Activated B cell treated with CpG ODN at 0.5 μM for 24 hours (primary cell): ENCODE measurements around the gene PTCH2. TPM values are rescaled to one million over a fixed set of nuclear protein-coding genes. Genes with fewer than 3 reads are reported as not detected.
"Not testable (repeated sequence)": the region's sequence is repeated elsewhere in the genome, so short reads cannot be mapped to it uniquely, and the experiment has no call there.

Source experiments
- ATAC-seq: fragments of 200-7000 bp; cut with Tn5 transposase; one replicate; pipeline ENCODE4 v1.10.0; 2021; ENCODE audit warnings: low read depth, mild to moderate bottlenecking, moderate library complexity
- CTCF ChIA-PET: fragments of 350-600 bp; sonication (Branson Sonifier 250); formaldehyde crosslinking; loops from one replicate; lab custom pipeline; 2021; ENCODE audit warnings: antibody characterized with exemption; lab: Charles Lee
- POLR2A ChIA-PET: fragments of 350-600 bp; sonication (Branson Sonifier 250); formaldehyde crosslinking; loops from one replicate; lab custom pipeline; 2021; ENCODE audit warnings: antibody characterized with exemption; lab: Charles Lee
- DNase-seq: peaks from one replicate; pipeline ENCODE4 v3.0.0; 2022
- H3K27ac Mint-ChIP-seq: one replicate; pipeline ENCODE4 v1.8.0; 2020; ENCODE audit warnings: mixed read lengths
- H3K27me3 Mint-ChIP-seq: one replicate; pipeline ENCODE4 v1.8.0; 2021; ENCODE audit warnings: mixed read lengths
- H3K36me3 Mint-ChIP-seq: one replicate; pipeline ENCODE4 v1.8.0; 2021; ENCODE audit warnings: low read depth, mixed read lengths
- H3K4me1 Mint-ChIP-seq: one replicate; pipeline ENCODE4 v1.8.0; 2021; ENCODE audit warnings: mixed read lengths
- H3K4me3 Mint-ChIP-seq: one replicate; pipeline ENCODE4 v1.8.0; 2020; ENCODE audit warnings: mild to moderate bottlenecking, mixed read lengths
- H3K9me3 Mint-ChIP-seq: one replicate; pipeline ENCODE4 v1.8.0; 2020; ENCODE audit warnings: mixed read lengths
- intact Hi-C: fragments of 100-400 bp; cut with micrococcal nuclease; formaldehyde crosslinking; loops from one replicate; pipeline ENCODE4 v1.15.1; 2024
- total RNA-seq: library from RNA; stranded (reverse); gene quantifications from 2 replicates; pipeline ENCODE4 v1.2.3, GENCODE V29; 2022
- TF ChIP-seq, protein P1 (sequence below): fragments of 200-600 bp; IDR thresholded peaks from one replicate; pipeline ENCODE4 v1.8.0; 2022; ENCODE audit warnings: antibody characterized with exemption, mild to moderate bottlenecking

Gene PTCH2
- total RNA-seq, 1 donor from 2014 or later: 1.2 TPM

DNA sequence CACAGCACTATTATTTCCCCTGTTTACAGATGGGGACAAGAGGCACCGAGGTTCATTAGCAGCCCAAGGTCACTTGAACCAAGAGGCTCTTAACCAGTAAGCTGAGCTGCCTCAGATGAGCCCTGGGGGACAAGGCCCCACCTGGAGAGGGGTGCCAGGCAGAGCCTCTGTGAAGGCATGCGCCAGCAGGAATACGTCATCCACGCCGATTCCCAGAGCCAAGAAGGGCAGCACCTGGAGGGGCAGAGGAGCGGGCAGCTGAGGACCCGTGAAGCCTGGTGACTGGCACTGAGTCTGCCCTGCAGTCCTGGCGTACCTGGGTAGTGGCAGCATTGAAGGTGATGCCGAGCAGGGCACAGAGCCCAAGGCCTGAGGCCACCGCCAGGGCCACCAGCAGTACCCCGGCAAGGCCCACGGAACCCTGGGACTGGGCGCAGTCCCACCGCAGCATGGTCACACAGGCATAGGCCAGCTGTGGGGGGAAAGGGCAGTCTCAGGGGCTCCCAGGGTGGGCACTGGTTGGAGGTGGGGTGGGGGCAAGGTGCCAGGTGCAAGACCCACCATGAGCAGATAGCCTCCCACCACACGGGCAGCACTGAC, 14.1 kb downstream of the PTCH2 start:
- H3K27me3 Mint-ChIP-seq: no peaks in the 10 kb centered on the region
- no peak overlapping the region for H3K27ac Mint-ChIP-seq

DNA sequence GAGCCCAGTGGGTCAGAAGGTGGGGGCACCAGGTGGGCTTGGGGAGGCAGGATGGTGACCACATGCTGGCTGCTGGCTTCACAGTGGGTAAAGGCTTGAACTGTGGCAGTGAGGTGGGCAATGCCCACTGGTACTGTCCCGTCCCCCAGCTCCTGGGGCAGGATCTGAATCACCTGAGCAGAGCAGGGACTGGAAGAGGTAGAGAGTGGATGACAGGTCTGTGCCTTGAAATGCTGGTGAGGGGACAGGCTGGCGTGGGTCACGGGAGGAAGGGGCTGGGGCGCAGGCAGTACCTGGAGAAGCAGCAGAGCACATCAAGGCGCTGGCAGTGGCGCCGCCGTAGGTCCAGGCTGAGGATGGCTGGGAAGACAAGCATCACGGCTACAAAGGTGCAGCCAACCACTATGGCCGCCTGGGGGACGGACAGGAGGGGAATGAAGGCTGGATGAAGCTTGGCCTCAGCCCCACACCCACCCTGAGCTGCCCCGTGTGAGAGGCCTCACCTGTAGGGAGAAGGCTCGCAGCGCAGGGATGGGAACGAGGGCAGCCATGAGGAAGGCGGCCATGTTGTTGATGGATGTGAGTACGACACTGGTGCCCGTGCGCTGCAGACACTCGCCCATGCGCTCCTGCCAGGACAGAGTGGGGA, 14.9 kb downstream of the PTCH2 start:
- Mint-ChIP-seq H3K4me1 (no peaks in the 10 kb centered on the region), H3K36me3 (no peaks in the 10 kb centered on the region), H3K27ac (no peak overlapping the region), H3K27me3 (no peaks in the 10 kb centered on the region), H3K9me3 (no peaks in the 10 kb centered on the region), H3K4me3 (no peak overlapping the region)
- ATAC-seq (no peak), DNase-seq (no peak)
- CTCF ChIA-PET: no interaction called here
- POLR2A ChIA-PET: interaction anchor here (0.8 kb wide), 1 partner anchor 9 kb away, joined by 5 read pairs; no protein-coding TSS in a partner anchor
- TF ChIP-seq, protein P1, sequence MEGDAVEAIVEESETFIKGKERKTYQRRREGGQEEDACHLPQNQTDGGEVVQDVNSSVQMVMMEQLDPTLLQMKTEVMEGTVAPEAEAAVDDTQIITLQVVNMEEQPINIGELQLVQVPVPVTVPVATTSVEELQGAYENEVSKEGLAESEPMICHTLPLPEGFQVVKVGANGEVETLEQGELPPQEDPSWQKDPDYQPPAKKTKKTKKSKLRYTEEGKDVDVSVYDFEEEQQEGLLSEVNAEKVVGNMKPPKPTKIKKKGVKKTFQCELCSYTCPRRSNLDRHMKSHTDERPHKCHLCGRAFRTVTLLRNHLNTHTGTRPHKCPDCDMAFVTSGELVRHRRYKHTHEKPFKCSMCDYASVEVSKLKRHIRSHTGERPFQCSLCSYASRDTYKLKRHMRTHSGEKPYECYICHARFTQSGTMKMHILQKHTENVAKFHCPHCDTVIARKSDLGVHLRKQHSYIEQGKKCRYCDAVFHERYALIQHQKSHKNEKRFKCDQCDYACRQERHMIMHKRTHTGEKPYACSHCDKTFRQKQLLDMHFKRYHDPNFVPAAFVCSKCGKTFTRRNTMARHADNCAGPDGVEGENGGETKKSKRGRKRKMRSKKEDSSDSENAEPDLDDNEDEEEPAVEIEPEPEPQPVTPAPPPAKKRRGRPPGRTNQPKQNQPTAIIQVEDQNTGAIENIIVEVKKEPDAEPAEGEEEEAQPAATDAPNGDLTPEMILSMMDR: no peak
- intact Hi-C loops: no loop called here

More for the DNA sequence above, 14.1 kb downstream of the PTCH2 start:
- H3K4me3 Mint-ChIP-seq: no peak overlapping the region
- ATAC-seq: no peak
- H3K36me3 Mint-ChIP-seq: no peaks in the 10 kb centered on the region
- TF ChIP-seq, protein P1: no peak
- ChIA-PET CTCF (no interaction called here), POLR2A (interaction anchor here (1.5 to 2.0 kb wide), 2 partner anchors 9 to 45 kb away, joined by 3 to 16 read pairs; no protein-coding TSS in a partner anchor)
- DNase-seq: no peak
- H3K9me3 Mint-ChIP-seq: no peaks in the 10 kb centered on the region
- intact Hi-C loops: no loop called here
- peaks cover 2% of the 10 kb centered on the region for H3K4me1 Mint-ChIP-seq

- H3K36me3 Mint-ChIP-seq: no peaks in the 10 kb centered on the region
- H3K27me3 Mint-ChIP-seq: no peaks in the 10 kb centered on the region
- CTCF ChIA-PET: no interaction called here
- intact Hi-C loops: no loop called here
- no peaks in the 10 kb centered on the region for H3K4me1 Mint-ChIP-seq
- TF ChIP-seq, protein P1: no peak
- H3K9me3 Mint-ChIP-seq: no peaks in the 10 kb centered on the region
- H3K4me3 Mint-ChIP-seq: no peak overlapping the region
- POLR2A ChIA-PET: interaction anchor here (0.6 to 0.8 kb wide), 2 partner anchors 8 to 9 kb away, joined by 3 to 5 read pairs; no protein-coding TSS in a partner anchor
- DNase-seq: no peak
- no peak overlapping the region for H3K27ac Mint-ChIP-seq
- ATAC-seq: no peak
Measured at GRCh38 chr1:44827197-44828002, 15.7 kb downstream of the PTCH2 start.

- no peaks in the 10 kb centered on the region for H3K36me3 Mint-ChIP-seq
- ChIA-PET CTCF (interaction anchor here (1.5 kb wide), 1 partner anchor 26 kb away, joined by 3 read pairs; the partner anchor contains the start of gene PLK3), POLR2A (interaction anchor here (0.7 to 0.8 kb wide), 2 partner anchors 51 to 97 kb away, joined by 3 to 4 read pairs; partner anchors contain the start of gene RPS8)
- H3K27ac Mint-ChIP-seq: no peak overlapping the region
- DNase-seq (no peak), ATAC-seq (no peak)
- TF ChIP-seq, protein P1: no peak
- intact Hi-C loops: no loop called here
- no peak overlapping the region for H3K4me3 Mint-ChIP-seq
- no peaks in the 10 kb centered on the region for H3K4me1 Mint-ChIP-seq
- H3K27me3 Mint-ChIP-seq: no peaks in the 10 kb centered on the region
- H3K9me3 Mint-ChIP-seq: no peaks in the 10 kb centered on the region
Measured at GRCh38 chr1:44826375-44827196, 16.5 kb downstream of the PTCH2 start.

DNA sequence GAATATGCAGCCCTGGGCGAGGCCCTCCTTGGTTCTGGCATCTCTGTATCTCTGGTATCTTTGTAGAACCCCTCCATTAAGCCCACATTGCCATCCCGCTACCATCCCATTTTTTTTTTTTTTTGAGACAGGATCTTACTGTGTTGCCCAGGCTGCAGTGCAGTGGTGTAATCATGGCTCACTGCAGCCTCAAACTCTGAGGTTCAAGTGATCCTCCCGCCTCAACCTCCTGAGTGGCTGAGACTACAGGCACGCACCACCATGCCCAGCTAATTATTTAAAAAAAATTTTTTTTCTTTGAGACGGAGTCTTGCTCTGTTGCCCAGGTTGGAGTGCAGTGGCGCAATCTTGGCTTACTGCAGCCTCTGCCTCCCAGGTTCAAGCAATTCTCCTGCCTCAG, 18.7 kb downstream of the PTCH2 start:
- intact Hi-C loops: loop anchor here (5.0 kb wide), 1 partner anchor 478 kb away; no protein-coding TSS in a partner anchor
- CTCF ChIA-PET: not testable (repeated sequence)

More for the DNA sequence above, 18.7 kb downstream of the PTCH2 start:
- not testable (repeated sequence) for H3K36me3 Mint-ChIP-seq, DNase-seq, H3K27me3 Mint-ChIP-seq, H3K4me3 Mint-ChIP-seq, ATAC-seq, H3K27ac Mint-ChIP-seq, H3K9me3 Mint-ChIP-seq
- peaks cover 18% of the 10 kb centered on the region for H3K4me1 Mint-ChIP-seq
- POLR2A ChIA-PET: interaction anchor here (0.9 to 7.7 kb wide), 4 partner anchors 30 to 101 kb away, joined by 3 to 232 read pairs (median 84); partner anchors contain the start of genes RNU5D-1 and RPS8
